ENCODE measurements around the gene DNAH11. TPM values are rescaled to one million over a fixed set of nuclear protein-coding genes. Genes with fewer than 3 reads are reported as not detected.

Gene DNAH11
- polyA plus RNA-seq, 1 experiment, result not detected

DNA sequence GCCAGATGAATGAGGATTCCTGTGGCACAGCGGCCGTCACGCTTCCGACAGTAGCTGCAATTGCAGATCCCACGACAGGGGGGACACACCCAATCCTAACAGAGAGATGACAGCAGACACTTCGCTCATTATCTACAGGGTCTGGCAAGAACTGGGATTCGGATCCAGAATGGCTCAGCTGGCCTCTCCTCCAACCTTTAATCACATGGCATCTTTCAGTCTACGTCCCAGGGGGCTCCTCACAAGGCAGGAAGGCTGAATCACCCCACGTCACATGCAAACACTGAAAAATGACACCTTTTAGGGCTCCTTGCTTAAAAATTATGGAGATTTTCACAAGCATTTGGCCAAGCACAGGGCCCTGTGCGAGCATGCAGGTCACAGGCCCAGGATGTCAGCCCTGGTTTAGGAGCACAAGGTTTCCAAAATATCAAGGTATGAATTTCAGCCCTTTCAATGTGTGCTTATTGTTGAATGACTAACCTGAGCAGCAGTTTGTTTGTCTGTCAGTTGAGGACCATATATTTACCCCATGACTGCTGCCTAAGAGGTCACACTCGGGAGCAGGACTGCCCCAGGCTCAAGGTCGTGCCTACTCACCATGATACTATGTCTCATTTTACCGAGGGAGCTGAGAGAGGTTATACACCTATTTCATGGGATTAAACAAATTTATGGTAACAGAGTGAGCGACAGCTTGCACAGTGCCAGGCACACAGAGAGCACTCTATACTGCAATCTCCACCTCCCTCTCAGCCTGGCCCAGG, 360.4 kb downstream of the DNAH11 start:
- H3K27me3 ChIP-seq (ENCODE audit: control insufficient read depth, insufficient read depth, low read length), result no peaks in the 10 kb centered on the region
- H3K27ac ChIP-seq (ENCODE audit: low read depth, low read length), result no peak overlapping the region
- DNase-seq (ENCODE audit: low read depth, low spot score), result no peak
- H3K4me3 ChIP-seq (ENCODE audit: low read depth, low read length), result no peak overlapping the region
- POLR2A ChIA-PET, result no interaction called here
- H3K9me3 ChIP-seq (ENCODE audit: control insufficient read depth, insufficient read depth, low read length), result no peaks in the 10 kb centered on the region
- TF ChIP-seq CTCF (IDR thresholded peaks at IDR 0.05; ENCODE audit: low read depth, low read length), result no peak
- CTCF ChIA-PET, result no interaction called here

DNA sequence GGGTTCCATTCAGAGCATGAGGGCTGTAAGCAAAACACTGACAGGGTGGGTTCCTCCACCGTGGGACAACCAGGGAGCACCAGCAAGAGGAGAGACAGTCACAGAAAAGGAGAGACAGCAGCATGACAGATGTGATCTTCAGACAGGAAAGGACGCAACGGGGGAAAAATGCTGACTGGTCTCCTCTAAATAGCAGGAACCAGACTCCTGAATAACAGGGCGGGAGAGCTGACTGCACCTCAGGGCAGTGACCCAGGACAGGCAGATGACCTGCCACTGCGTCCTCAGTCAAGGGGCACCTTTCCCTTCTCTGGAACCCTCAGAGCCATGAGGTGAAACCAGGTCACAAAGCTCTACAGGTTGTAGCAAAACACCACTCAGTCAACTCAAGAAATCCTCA, 365.9 kb downstream of the DNAH11 start:
- POLR2A ChIA-PET, result no interaction called here
- CTCF ChIA-PET, result no interaction called here
- DNase-seq (ENCODE audit: low read depth, low spot score), result no peak
- Histone ChIP-seq H3K9me3 (ENCODE audit: control insufficient read depth, insufficient read depth, low read length) (no peaks in the 10 kb centered on the region), H3K4me3 (ENCODE audit: low read depth, low read length) (no peak overlapping the region), H3K27me3 (ENCODE audit: control insufficient read depth, insufficient read depth, low read length) (no peaks in the 10 kb centered on the region), H3K27ac (ENCODE audit: low read depth, low read length) (no peak overlapping the region)
- TF ChIP-seq CTCF (IDR thresholded peaks at IDR 0.05; ENCODE audit: low read depth, low read length), result no peak

- POLR2A ChIA-PET, result no interaction called here
These were observed 367.4 kb downstream of the DNAH11 start for GRCh38 chr7:21910253-21910652.

DNA sequence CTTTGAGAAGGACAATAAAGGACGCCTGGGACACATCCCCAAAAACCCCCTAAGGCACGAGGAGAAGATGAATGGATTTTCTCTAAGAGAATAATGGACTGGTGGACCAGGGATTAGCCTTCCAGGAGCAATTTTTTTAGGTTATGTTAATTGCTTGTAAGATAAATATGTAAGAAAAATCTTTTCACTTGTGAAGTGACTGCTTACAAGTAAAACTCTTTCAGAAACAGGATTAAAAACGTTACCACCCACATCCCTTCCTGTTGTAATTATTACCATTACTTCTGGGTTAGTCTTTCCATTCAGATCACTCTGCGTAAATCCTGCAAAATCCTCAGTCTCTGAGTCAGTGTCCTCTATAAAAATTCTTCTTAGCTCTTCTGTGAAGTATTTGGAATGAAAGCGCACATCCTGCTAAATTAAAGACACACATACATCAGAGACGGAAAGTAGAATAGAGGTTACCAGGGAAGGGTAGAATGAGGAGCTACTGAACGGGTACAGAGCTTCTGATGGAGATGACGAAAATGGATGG, 368.6 kb downstream of the DNAH11 start:
- Histone ChIP-seq H3K27me3 (ENCODE audit: control insufficient read depth, insufficient read depth, low read length) (no peaks in the 10 kb centered on the region), H3K27ac (ENCODE audit: low read depth, low read length) (no peak overlapping the region), H3K9me3 (ENCODE audit: control insufficient read depth, insufficient read depth, low read length) (no peaks in the 10 kb centered on the region), H3K4me3 (ENCODE audit: low read depth, low read length) (no peak overlapping the region)
- ChIA-PET POLR2A (no interaction called here), CTCF (interaction anchor here (0.7 kb wide), 1 partner anchor 658 kb away, joined by 3 read pairs; no protein-coding TSS in a partner anchor)
- no peak for TF ChIP-seq CTCF (IDR thresholded peaks at IDR 0.05; ENCODE audit: low read depth, low read length)
- DNase-seq (ENCODE audit: low read depth, low spot score), result no peak

More at GRCh38 chr7:21910253-21910652, 367.4 kb downstream of the DNAH11 start:
- no peak overlapping the region for H3K27ac ChIP-seq (ENCODE audit: low read depth, low read length)
- CTCF ChIA-PET, result no interaction called here
- H3K9me3 ChIP-seq (ENCODE audit: control insufficient read depth, insufficient read depth, low read length), result no peaks in the 10 kb centered on the region
- no peak overlapping the region for H3K4me3 ChIP-seq (ENCODE audit: low read depth, low read length)
- no peak for TF ChIP-seq CTCF (IDR thresholded peaks at IDR 0.05; ENCODE audit: low read depth, low read length)
- H3K27me3 ChIP-seq (ENCODE audit: control insufficient read depth, insufficient read depth, low read length), result no peaks in the 10 kb centered on the region
- DNase-seq (ENCODE audit: low read depth, low spot score), result no peak

GRCh38 chr7:21912305-21912704, 369.5 kb downstream of the DNAH11 start:
- no peak overlapping the region for H3K4me3 ChIP-seq (ENCODE audit: low read depth, low read length)
- no peaks in the 10 kb centered on the region for H3K9me3 ChIP-seq (ENCODE audit: control insufficient read depth, insufficient read depth, low read length)
- ChIA-PET CTCF (interaction anchor here (1.1 kb wide), 1 partner anchor 170 kb away, joined by 3 read pairs; no protein-coding TSS in a partner anchor), POLR2A (no interaction called here)
- H3K27ac ChIP-seq (ENCODE audit: low read depth, low read length), result no peak overlapping the region
- DNase-seq (ENCODE audit: low read depth, low spot score), result peak; percentile 10
- TF ChIP-seq CTCF (IDR thresholded peaks at IDR 0.05; ENCODE audit: low read depth, low read length), result no peak
- H3K27me3 ChIP-seq (ENCODE audit: control insufficient read depth, insufficient read depth, low read length), result no peaks in the 10 kb centered on the region

All from AG04450 (cell line).